DND-41 (cell line): ENCODE measurements around the gene USP32.

Experiments used
- CTCF ChIP-seq: IDR thresholded peaks from 2 replicates; pipeline ENCODE4 v1.5.1; 2012; ENCODE audit warnings: borderline replicate concordance, low read length, moderate library complexity, mild to moderate bottlenecking; ENCODE audit not compliant: poor library complexity, severe bottlenecking; ENCODE audit errors: extremely low read depth
- EZH2 ChIP-seq: IDR thresholded peaks from 3 replicates; pipeline ENCODE4 v1.6.1; 2012; ENCODE audit warnings: borderline replicate concordance, low read depth, mild to moderate bottlenecking, moderate library complexity, low read length, inconsistent platforms; ENCODE audit not compliant: severe bottlenecking

DNA sequence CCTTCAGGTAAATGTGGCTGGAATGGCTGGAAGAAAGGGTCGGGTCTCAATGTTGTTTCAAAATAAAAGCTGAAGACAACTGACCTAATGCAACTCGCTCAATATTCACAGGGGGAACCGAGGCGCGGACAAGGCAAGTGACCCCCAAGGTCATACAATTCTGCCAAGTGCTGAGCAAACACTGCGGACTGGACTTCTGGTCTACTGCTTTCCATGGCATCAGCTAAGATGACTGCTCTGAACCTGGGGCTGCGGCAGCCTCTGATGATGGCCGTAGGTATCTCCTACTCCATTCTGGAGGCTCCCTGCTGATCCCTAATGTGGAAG, 220.2 kb downstream of the USP32 start:
- TF ChIP-seq CTCF = no peak
- TF ChIP-seq EZH2 = no peak
